HG03442 (cell line): ENCODE data around the gene SLC6A6.

Experiments used
- ATAC-seq: cut with Tn5 transposase; IDR thresholded peaks from one replicate; pipeline ENCODE4 v1.9.1; 2021; ENCODE audit warnings: mild to moderate bottlenecking, moderate library complexity; ENCODE audit not compliant: unreplicated experiment

Gene SLC6A6

DNA sequence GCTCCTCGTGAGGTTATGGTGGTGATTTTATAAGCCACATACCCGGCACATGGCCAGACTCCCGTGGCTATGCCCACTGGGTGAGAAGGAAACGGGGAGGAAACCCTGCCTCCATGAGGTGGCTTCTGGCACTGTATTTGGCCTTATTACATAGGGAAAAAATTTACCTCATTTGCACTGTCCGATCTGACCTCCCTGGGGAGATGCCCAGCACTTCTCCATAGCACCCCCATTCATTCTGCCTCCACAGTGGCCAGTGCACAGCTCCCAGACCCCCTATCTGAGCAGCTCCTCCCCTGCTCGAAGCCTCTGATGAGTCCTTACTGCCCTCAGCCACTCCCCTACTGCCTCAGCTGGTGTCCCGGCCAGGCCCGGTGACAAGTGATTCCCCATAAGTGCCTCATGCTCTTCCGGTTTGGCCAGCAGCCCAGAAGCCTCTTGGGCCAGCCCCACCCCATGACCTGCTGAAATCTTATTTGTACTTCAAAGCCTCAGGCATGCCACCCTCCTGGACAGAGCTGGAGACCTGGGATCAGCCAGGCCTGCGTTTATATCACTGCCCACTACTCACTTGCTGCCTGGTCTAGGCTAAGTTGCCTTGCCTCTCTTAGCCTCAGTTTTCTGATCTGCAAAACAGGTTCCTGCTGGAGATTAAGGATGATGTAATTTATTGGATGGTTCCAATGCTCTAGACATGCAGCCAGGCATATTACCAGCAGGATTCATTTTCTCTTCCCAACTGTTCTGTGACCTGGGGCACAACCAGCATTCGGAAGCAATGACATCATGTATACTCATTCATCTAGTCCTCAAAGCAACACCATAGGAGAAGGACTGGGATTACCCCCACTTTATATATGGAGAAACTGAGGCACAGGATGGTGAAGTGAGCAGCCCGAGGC is 30.6 kb upstream of the SLC6A6 start:
- ATAC-seq, result peak; percentile 47

DNA sequence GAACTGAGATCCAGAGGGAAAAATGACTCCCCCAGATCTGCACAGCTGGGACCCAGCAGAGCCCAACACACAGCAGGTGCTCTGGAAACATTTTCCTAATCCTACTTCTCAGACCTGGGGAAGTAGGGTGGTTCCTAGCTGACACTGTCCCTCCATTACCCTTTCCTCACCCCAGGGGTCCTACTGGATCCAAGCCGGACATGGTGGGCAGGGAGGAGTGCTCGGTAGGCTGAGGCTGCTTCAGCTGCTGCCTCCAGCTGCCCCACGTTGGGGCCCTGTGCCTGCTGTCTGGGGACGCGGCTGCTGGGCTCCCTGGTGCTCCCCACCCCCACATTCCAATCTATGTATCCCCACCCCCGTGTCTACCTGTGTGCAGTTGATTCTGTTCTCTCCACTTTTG is 29.8 kb upstream of the SLC6A6 start:
- no peak for ATAC-seq

DNA sequence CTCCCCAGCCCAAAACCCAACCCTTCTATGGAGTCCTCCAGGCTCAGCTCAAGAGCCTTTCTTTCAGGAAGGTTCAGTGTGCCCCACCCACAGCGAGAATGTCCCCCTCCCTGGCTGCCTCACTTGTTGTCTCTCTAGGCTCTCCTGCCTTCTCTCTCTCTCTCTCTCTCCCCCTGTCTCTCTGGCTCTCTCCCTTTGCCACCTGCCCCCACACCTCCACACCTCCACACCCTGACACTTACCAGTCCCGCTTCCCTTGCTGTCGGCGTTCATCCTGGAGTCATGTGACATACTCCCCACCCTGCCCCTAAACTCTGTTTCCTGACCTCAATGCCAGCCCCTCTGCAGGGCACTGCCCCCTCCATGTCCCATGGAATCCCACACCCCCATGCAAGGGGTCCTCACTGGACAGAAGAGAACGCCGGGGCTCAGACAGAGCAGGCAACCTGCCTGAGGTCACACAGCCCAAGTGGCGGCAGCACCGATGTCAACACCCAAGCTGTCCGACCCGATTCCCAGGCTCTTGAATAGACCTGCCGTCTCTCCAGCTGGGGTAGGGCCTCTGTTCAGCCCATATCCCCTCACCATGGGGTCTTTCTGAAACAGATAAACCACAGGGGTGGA is 28.5 kb upstream of the SLC6A6 start:
- ATAC-seq, result no peak

DNA sequence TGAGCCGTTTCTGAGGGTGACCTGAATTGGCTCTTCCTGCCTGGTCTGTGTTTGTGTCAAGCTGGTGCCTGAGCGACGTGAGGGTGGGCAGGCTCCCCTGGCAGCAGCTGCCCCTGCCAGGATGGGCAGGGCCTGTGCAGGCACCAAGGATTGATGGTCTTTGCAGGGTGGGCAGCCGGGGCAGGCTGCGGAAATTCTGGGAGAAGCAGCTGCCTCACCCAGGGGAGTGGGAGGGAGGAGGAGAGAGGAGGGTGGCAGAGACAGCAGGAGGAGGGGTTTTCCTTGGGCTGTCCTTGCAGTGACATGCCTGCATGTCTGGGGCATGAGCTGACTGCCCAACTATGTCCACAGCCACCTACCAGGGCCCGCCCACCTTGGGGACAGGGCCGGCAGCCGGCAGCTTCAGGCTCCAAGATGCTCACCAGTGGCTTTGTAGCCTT is 27.9 kb upstream of the SLC6A6 start:
- ATAC-seq, result no peak

DNA sequence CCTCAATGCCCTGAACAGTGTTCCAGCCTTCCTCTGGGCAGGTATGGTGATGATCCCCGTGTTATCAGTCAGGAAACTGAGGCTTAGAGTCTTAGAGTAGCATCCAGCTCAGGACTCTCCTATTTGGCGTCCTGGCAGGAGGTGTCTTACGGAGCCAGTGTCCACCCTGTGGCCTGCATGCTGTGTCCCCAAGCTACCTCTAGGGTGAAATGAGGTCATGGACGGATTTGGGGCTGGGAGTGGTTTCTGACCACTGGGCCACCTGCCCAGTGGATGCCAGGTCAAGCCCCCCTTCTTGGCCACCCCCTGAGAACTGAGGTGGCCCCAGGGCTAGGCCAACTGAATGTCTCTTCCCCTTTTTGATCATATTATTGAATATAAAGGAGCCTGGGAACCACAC is 27.2 kb upstream of the SLC6A6 start:
- ATAC-seq, result no peak

DNA sequence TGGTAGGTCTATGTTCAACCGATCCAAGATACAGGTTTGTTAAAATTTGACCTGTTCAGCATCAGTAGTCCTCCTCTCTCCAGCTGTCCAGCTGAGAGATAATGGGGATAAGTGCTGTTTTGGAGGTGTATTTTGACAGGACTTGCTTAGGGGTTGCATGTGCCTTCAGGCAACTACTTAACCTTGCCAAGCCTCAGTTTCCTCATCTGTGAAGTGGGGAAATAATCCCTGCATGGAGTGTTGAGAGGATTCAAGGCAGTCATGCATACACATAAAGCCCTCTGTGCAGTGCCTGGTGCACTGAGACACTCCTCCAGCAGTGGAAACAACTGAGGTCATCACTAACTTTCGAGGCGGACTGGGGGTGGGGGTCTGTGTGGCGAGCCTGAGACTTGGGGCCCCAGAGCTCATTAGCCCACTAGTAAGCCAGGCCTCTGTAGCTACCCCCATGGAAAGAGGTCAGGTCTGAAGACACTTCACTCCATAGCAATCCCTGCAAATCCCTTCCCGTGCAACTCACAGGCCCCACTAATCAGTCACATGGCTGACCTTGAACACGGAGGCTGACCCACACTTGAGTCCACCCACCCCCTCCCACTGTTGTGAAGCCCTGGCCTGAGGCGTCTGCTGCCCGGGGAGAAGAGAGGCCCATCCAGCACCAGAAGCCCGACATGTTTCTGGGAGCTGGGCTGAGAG is 25.9 kb upstream of the SLC6A6 start:
- ATAC-seq, result no peak

DNA sequence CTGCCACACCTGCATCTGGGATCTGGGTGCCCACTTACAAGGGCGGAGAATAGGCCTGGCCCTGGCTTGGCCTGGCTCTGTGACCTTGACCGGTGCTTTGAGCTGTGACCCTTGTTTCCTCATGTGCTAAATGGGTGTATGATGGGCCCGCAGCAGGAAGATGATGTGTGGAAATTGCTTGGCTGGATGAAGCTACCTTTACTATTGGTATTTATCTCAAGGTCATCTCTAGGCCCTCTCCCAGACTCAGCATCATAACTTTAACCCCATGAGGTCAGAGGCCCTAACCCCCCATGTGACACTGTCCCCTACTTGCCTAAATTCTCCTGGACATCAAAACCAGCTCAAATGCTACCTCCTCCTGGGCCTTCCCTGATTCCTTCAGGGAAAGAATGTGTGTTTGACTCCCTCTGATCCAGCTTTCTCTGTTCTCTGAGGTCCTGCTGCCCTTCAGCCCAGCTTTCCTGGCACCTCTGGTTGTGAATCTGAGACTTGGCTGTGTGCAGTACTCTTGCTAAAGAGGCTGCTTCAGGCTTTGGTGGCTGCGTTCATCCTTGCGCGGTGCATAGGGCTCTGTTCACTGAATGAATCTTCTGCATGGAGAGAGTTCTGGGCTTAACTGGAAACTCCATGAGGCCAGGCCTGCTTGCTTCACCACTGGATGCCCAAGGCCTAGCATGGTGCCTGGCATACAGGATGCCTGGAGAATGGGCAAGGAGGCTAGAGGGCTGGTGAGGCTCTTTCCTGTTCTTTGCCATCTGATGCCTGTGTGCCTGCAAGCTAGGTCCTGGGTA is 25.2 kb upstream of the SLC6A6 start:
- no peak for ATAC-seq

DNA sequence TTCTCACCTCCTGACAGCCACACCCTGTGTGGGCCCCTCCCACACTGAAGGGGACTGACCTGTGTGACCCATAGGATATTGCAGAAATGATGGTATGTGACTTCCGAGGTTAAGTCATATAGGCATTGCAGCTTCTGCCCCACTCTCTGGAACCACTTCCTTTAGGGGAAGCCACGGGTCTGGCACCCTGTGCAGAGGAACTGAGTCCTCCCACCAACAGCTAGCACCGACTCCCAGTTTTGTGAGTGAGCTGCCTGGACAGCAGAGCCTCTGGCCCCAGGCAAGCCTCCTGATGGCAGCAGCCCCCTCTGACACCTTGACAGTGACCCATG is 24.6 kb upstream of the SLC6A6 start:
- ATAC-seq, result peak; percentile 61

DNA sequence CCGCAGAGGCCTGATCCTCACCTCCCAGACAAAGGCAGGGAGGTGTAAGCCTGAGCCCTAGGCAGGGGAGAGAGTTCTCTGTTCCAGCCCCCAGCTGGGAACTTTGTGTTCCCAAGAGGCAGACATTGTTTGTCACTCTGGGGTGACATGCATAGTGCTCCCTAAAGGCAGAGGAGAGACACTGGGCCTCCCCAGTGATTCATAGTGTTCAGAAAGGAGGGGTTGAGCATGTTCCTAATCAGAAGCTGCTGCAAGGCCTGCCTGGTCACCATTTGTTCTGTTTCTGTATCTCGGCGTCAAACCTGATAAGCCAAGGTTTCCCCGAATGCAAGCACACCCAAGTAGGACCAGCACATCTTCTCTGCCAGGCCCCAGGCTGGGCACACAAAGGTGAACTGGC is 24.0 kb upstream of the SLC6A6 start:
- ATAC-seq, result no peak

DNA sequence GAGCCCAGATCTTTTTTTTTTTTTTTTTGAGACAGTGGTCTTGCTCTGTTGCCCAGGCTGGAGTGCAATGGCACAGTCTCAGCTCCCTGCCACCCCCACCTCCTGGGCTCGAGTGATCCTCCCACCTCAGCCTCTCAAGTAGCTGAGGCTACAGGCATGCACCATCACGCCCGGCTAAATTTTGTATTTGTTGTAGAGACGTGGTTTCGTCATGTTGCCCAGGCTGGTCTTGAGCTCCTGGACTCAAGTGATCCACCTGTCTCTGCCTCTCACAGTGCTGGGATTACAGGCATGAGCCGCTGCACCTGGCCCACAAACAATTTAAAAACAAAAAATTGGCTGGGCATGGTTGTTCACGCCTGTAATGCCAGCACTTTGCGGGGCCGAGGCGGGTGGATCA is 22.6 kb upstream of the SLC6A6 start:
- ATAC-seq, result no peak

DNA sequence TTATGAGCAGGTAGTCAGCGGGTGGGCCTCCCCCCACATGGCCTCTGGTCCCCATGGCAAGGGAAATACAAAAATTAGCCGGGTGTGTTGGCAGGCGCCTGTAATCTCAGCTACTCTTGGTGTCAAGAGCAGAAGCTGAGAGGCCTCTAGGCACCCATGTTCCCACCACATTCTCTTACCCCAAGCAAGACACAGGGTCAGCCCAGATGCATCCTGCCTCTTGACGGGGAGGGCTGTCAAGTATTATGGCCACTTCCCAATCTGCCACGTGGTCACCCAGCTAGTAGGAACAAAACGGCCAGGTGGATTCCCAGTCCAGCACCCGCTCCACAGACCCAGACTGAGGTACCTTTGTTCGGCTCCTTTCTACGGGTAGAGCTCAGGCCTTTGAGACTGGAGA is 16.2 kb upstream of the SLC6A6 start:
- ATAC-seq, result no peak

DNA sequence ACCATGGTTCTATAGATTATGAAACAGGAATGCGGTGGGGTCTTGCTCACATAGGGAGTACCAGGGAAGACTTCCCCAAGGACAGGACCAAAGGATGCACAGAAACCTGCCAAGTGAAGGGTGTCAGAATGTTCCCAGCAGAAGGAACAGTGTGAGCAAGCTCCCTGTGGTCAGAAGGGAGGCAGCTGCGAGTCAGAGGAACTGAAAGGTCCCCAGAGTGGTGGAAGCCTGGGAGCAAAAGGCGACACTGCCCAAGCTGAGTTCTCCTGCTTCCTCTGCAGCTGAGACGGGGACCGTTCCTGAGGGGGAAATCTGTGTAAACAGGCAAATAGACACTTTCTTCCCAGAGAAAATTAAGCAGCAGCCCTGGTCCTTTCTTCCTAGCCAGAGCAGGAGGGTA is 14.2 kb upstream of the SLC6A6 start:
- no peak for ATAC-seq

DNA sequence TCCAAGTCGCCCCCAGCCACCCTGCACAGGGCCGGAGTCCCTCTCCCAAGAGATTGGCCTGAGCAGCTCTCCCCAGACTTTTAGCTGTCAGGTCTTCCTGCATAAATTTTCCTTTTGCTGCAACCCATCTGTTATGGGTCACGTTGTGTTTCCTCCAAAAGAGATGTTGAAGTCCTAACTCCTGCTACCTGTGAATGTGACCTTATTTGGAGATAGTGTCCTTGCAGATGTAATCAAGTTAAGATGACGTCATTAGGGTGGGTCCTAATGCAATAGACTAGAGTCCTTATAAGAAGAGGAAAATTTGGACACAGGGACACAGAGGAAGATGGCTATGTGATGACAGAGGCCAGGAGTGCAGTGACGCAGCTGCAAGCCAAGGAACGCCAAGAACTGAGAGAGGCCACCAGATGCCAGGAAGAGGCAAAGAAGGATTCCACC is 13.2 kb upstream of the SLC6A6 start:
- ATAC-seq, result no peak

DNA sequence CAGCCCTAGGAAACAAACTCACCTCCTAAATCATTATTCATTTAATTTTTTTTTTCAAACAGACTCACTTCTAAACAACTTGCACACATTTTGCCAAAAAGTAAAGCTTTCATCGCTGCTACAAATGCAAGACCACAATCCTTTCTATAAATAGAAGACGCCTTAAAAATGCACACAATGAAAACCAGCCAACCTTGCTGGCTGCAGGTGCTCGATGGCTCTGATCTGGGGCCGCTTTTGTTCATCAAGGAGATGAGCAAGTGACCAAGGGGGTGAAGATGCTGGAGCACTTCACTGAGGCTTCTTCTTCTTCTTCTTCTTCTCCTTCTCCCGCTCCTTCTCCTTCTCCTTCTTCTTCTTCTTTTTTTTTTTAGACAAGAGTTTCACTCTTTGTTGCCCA is 12.7 kb upstream of the SLC6A6 start:
- ATAC-seq, result no peak

DNA sequence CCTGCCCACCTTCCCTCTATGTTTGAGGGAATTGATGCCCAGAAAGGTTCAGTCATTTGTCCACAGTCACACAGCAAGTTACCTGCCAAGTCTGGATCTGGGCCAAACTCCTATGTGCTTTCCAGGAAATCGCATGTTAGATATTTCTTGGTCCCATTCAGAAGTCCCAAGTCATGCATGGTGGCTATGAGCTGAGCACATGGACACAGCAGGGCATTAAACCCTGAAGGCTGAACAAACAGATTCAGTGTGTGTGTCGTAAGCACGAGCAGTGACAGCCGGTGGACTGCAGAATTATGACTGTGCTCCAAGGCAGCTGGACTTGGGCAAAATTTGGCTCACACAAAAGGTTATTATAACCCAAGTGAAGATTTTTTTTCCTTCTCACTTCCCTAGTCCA is 11.4 kb upstream of the SLC6A6 start:
- no peak for ATAC-seq

DNA sequence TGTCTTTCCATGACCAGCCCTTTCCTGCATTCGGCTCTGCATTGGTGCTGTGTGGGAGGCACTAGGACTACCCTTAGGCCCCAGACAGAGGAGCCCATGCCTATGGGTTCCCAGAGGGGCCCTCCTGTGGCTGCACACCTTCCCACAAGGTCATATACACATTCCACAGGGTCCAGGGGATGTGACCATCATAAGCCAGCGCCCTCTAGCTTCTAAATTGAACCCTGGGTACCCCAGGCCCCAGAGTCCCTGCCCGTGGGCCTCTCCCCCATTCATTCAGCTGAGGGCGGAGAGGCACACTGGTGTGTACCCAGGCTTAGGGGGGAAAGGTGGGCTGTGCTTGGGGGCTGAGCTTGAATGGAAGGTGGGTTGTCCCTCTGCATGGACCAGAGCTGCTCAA is 10.2 kb upstream of the SLC6A6 start:
- no peak for ATAC-seq

DNA sequence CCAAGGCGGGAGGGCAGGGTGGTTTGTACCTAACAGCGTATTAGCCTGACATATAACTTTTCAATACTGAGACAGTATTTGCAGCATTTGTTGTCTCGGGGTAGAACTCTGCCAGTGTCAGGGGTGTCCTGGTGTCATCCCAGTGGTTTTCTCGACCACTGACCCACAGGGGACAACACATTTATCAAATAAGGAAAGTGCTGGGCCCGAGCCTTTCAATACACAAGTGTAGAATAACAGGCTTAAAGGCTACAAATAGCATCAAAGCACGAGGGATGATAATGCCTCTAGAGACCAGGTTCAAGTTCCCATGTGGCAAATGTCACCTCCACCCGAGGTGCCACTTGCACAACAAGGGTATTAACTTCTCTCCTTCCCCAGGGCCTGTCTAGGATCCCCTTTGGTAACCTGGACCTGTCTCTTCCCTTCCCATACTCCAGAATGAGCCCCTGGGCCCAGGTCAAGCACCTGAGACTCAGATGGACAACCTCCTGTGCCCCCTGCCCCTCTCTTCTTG is 9.5 kb upstream of the SLC6A6 start:
- ATAC-seq, result no peak

DNA sequence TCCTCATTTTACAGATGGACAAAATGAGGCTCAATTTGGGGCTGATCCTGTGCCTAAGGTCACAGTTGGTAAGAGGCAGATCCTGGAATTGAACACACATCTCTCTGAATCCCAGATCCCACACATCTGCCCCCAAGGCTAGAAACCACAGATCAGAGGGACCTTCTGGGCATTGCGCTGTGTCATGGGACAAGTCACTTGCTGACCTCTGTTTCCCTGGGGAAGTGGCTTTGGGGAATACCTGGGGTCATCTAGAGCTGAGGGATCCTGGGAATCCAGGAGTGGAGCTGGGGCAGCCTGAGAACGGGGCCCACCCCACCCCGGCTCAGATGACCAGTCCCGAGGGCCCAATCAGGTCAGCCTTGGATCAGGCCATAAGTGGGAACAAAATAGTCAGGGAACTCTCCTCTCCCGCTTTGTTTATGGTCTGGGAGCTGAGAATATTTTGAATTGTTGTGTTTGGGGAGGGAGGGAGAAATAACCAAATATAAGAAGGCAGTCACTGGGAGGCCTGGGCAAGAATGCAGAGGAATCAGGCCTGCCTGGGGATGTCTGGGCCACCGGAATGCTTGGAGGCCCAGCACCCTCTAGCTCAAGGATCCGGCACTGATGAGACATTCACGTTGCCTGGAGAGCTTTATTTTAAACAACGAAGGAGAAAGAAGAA is 8.8 kb upstream of the SLC6A6 start:
- ATAC-seq, result no peak

DNA sequence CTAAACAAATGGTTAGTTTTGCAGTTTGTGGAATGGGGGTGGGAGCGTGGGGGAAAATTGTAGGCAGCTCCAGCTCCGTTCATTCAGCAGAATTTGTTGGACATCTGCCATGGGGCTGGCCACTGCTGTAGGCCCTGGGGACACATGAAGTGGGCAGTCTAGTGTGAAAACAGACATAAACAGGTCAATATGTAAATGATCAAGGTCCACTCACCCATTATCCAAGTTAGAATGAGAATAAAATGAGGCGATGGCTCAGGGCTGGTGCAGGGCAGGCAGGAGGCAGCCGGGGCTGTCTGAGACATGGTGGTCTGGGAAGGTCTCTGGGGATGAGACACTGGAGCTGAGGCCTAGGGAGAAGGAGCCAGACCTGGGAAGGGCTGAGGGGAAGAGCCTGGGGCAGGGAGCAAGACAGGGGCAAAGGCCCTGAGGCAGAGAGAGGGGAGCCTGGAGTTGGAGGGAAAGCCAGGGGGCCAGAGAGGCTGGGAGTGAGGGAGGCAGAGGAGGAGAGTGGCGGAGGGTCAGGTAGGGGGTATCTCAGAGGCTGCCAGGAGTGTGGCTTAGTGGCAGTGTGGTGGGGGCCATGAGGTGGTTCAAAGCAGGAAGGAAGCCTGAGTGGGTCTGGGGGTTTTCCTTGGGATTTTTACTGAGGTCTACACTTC is 6.2 kb upstream of the SLC6A6 start:
- no peak for ATAC-seq

DNA sequence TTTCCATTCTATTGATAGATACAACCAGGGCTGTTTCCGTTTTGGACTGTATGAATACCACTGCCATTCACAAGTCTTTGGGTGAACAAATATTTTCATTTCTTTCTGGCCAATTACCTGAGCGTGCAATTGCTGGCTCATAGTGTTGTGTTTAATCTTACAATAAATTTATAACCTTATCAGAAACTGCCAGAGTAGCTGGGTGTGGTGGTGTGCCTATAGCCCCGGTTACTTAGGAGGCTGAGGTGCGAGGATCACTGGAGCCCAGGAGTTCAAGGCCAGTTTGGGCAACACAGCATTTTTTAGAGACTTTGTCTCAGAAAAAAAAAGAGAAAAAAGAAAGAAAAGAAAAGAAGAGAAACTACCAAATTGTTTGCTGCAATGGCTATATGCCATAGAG is 5.4 kb upstream of the SLC6A6 start:
- ATAC-seq, result no peak
